H9 (cell line): ENCODE measurements around the gene FNDC3B. TPM values are rescaled to one million over a fixed set of nuclear protein-coding genes. Genes with fewer than 3 reads are reported as not detected.

Experiments used
- DNase-seq: peaks from one replicate; pipeline ENCODE4 v3.0.0-alpha.2; 2017
- H2AFZ ChIP-seq: one replicate; pipeline ENCODE4 v1.6.1; 2013; ENCODE audit warnings: mild to moderate bottlenecking, low read length, control low read depth, moderate library complexity
- H2AK5ac ChIP-seq: 2 replicates; pipeline ENCODE4 v1.6.1; 2013; ENCODE audit warnings: low read length, control low read depth, mixed read lengths; ENCODE audit not compliant: insufficient read length
- H2BK120ac ChIP-seq: one replicate; pipeline ENCODE4 v1.6.1; 2013; ENCODE audit warnings: low read depth, mild to moderate bottlenecking, low read length, control low read depth, inconsistent platforms; ENCODE audit not compliant: poor library complexity, severe bottlenecking
- H2BK12ac ChIP-seq: 2 replicates; pipeline ENCODE4 v1.6.1; 2013; ENCODE audit warnings: low read length, control low read depth, mixed read lengths, low read depth; ENCODE audit not compliant: insufficient read length
- H2BK15ac ChIP-seq: 2 replicates; pipeline ENCODE4 v1.6.1; 2013; ENCODE audit warnings: low read depth, low read length, control low read depth
- H2BK20ac ChIP-seq: one replicate; pipeline ENCODE4 v1.6.1; 2013; ENCODE audit warnings: low read depth, mild to moderate bottlenecking, low read length, control low read depth, inconsistent platforms; ENCODE audit not compliant: poor library complexity, severe bottlenecking
- H2BK5ac ChIP-seq: 2 replicates; pipeline ENCODE4 v1.6.1; 2013; ENCODE audit warnings: low read length, control low read depth, mixed read lengths; ENCODE audit not compliant: insufficient read length
- H3K14ac ChIP-seq: 2 replicates; pipeline ENCODE4 v1.6.1; 2013; ENCODE audit warnings: low read length, control low read depth; ENCODE audit not compliant: insufficient read depth
- H3K18ac ChIP-seq: 2 replicates; pipeline ENCODE4 v1.6.1; 2013; ENCODE audit warnings: low read depth, mild to moderate bottlenecking, mixed read lengths, low read length, control low read depth; ENCODE audit not compliant: insufficient read length
- H3K23ac ChIP-seq: 2 replicates; pipeline ENCODE4 v1.6.1; 2013; ENCODE audit warnings: low read length, control low read depth, mixed read lengths, low read depth; ENCODE audit not compliant: insufficient read length
- H3K23me2 ChIP-seq: 2 replicates; pipeline ENCODE4 v1.6.1; 2013; ENCODE audit warnings: low read depth, mild to moderate bottlenecking, mixed read lengths, low read length, control low read depth; ENCODE audit not compliant: insufficient read length, poor library complexity, severe bottlenecking
- H3K27ac ChIP-seq: 2 replicates; pipeline ENCODE4 v1.5.1; 2013; ENCODE audit warnings: low read length, control low read depth, mixed read lengths, low read depth; ENCODE audit not compliant: insufficient read length
- H3K27me3 ChIP-seq: 2 replicates; pipeline ENCODE4 v1.6.1; 2013; ENCODE audit warnings: low read length, control low read depth, inconsistent platforms; ENCODE audit not compliant: insufficient read depth
- H3K4ac ChIP-seq: 2 replicates; pipeline ENCODE4 v1.6.1; 2013; ENCODE audit warnings: low read depth, mild to moderate bottlenecking, control low read depth, inconsistent platforms, low read length, moderate library complexity
- H3K4me1 ChIP-seq: 2 replicates; pipeline ENCODE4 v1.6.1; 2013; ENCODE audit warnings: low read length, control low read depth, inconsistent platforms; ENCODE audit not compliant: insufficient read depth
- H3K4me2 ChIP-seq: 2 replicates; pipeline ENCODE4 v1.6.1; 2013; ENCODE audit warnings: low read length, control low read depth, mixed read lengths; ENCODE audit not compliant: insufficient read length, insufficient read depth
- H3K56ac ChIP-seq: 2 replicates; pipeline ENCODE4 v1.6.1; 2013; ENCODE audit warnings: low read depth, mild to moderate bottlenecking, mixed read lengths, low read length, control low read depth; ENCODE audit not compliant: insufficient read length
- H3K79me1 ChIP-seq: 2 replicates; pipeline ENCODE4 v1.6.1; 2013; ENCODE audit warnings: low read depth, mild to moderate bottlenecking, moderate library complexity, low read length, control low read depth, inconsistent platforms; ENCODE audit not compliant: insufficient read depth, poor library complexity, severe bottlenecking
- H3K79me2 ChIP-seq: 2 replicates; pipeline ENCODE4 v1.6.1; 2013; ENCODE audit warnings: low read length, control low read depth, inconsistent platforms; ENCODE audit not compliant: insufficient read depth
- H3K9ac ChIP-seq: 2 replicates; pipeline ENCODE4 v1.6.1; 2013; ENCODE audit warnings: low read length, control low read depth, mixed read lengths; ENCODE audit not compliant: insufficient read length; ENCODE audit errors: extremely low read depth
- H3K9me3 ChIP-seq: one replicate; pipeline ENCODE4 v1.6.1; 2013; ENCODE audit warnings: low read depth, low read length, inconsistent platforms; ENCODE audit not compliant: control insufficient read depth
- H3T11ph ChIP-seq: one replicate; pipeline ENCODE4 v1.6.1; 2013; ENCODE audit warnings: mild to moderate bottlenecking, low read length, control low read depth, inconsistent platforms
- H4K20me1 ChIP-seq: one replicate; pipeline ENCODE4 v1.6.1; 2013; ENCODE audit not compliant: control insufficient read depth, insufficient read length, insufficient read depth
- H4K5ac ChIP-seq: 2 replicates; pipeline ENCODE4 v1.6.1; 2013; ENCODE audit warnings: low read depth, mild to moderate bottlenecking, mixed read lengths, low read length, control low read depth; ENCODE audit not compliant: insufficient read length
- H4K8ac ChIP-seq: replicated peaks from 2 replicates; pipeline ENCODE4 v1.6.1; 2013; ENCODE audit warnings: low read length, control low read depth, mixed read lengths, low read depth; ENCODE audit not compliant: insufficient read length
- H4K91ac ChIP-seq: 2 replicates; pipeline ENCODE4 v1.6.1; 2013; ENCODE audit warnings: low read depth, mild to moderate bottlenecking, moderate library complexity, mixed read lengths, low read length, control low read depth; ENCODE audit not compliant: insufficient read length
- H3K27ac Mint-ChIP-seq, 3 experiments: 2 replicates in 2 of 3; 3 replicates in 1 of 3; pipeline ENCODE4 v1.8.0; 2020 to 2021; ENCODE audit warnings: mixed read lengths in 3 of 3, mild to moderate bottlenecking in 1 of 3, moderate library complexity in 1 of 3
- H3K27me3 Mint-ChIP-seq: 2 replicates; pipeline ENCODE4 v1.8.0; 2021; ENCODE audit warnings: low read depth, mild to moderate bottlenecking, moderate library complexity, mixed read lengths
- H3K36me3 Mint-ChIP-seq, 3 experiments: 2 replicates in 2 of 3; 3 replicates in 1 of 3; pipeline ENCODE4 v1.8.0; 2020 to 2021; ENCODE audit warnings: low read depth in 3 of 3, mixed read lengths in 3 of 3; ENCODE audit not compliant: insufficient read depth in 1 of 3
- H3K4me1 Mint-ChIP-seq, 2 experiments: 2 replicates each; pipeline ENCODE4 v1.8.0; 2020; ENCODE audit warnings: mixed read lengths in 2 of 2
- H3K4me3 Mint-ChIP-seq, 2 experiments: 2 replicates in 1 of 2; 3 replicates in 1 of 2; pipeline ENCODE4 v1.8.0; 2020 to 2021; ENCODE audit warnings: mild to moderate bottlenecking in 2 of 2, mixed read lengths in 2 of 2, moderate library complexity in 1 of 2
- H3K9me3 Mint-ChIP-seq, 2 experiments: 2 replicates in 1 of 2; 3 replicates in 1 of 2; pipeline ENCODE4 v1.8.0; 2020; ENCODE audit warnings: mild to moderate bottlenecking in 2 of 2, mixed read lengths in 2 of 2, moderate library complexity in 1 of 2
- WGBS: extraction: QIAGEN DNeasy Blood & Tissue Kit; methylation state at CpG from one replicate; pipeline ENCODE4 v1.1.7; 2013; ENCODE audit warnings: missing lambda C conversion rate, low lambda C conversion rate, mixed read lengths; ENCODE audit not compliant: insufficient read length; ENCODE audit errors: extremely low coverage; 5-methylcytosine and 5-hydroxymethylcytosine counted together
- total RNA-seq: library from RNA; stranded (reverse); gene quantifications from 2 replicates; pipeline ENCODE4 v1.2.1, GENCODE V29; 2021
- TF ChIP-seq, protein P1 (sequence below): fragments of 200-600 bp; sonication (generic); conservative IDR thresholded peaks from 3 replicates; pipeline ENCODE4 v1.8.0; 2021; ENCODE audit warnings: antibody characterized with exemption, mild to moderate bottlenecking

The FNDC3B gene
- total RNA-seq, 1 experiment from 2014 or later: 43.8 TPM

DNA sequence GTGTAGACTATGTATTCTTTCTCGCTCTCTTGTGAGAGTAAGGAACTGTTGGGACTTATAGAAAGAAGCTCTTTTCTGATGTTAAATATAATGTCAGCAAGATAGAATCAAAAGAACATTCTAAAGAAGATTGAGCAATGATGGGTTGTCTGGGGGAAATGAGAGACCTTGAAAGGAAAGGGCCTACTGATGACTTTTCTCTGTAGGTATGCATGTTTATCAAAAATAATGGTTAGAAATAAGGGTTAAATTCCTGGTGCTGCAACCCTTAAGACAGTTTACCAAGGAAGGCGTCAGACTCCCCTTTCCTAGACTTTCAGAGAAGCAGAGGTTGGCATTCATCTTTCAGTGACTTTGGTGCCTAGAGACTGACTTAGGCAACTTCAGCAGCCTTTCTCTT is 339.1 kb downstream of the FNDC3B start:
- H2BK5ac ChIP-seq: no peak overlapping the region
- no peak overlapping the region for H2AK5ac ChIP-seq
- DNase-seq: no peak
- no peak overlapping the region for H2AFZ ChIP-seq
- no peak overlapping the region for H2BK15ac ChIP-seq
- peaks cover 9 to 14% of the 10 kb centered on the region in 2 experiments for H3K4me1 Mint-ChIP-seq
- no peak overlapping the region for H3K4me3 Mint-ChIP-seq
- no peak overlapping the region for H2BK12ac ChIP-seq
- peaks cover 17 to 30% of the 10 kb centered on the region in 2 experiments; a peak in 4 of 5 replicates for H3K9me3 Mint-ChIP-seq
- H3K27ac ChIP-seq: no peak overlapping the region
- no peaks in the 10 kb centered on the region for H4K20me1 ChIP-seq
- no peaks in the 10 kb centered on the region for H3K27me3 ChIP-seq
- H3K23me2 ChIP-seq: no peaks in the 10 kb centered on the region
- no peak overlapping the region for H3K23ac ChIP-seq
- H3K4me1 ChIP-seq: peaks cover 2% of the 10 kb centered on the region; the same call in 1 of the 2 replicates
- no peaks in the 10 kb centered on the region for H3K9me3 ChIP-seq
- no peak overlapping the region for H4K91ac ChIP-seq
- H3K56ac ChIP-seq: no peak overlapping the region
- H4K5ac ChIP-seq: no peak overlapping the region
- H3K79me1 ChIP-seq: no peaks in the 10 kb centered on the region
- H3K4me2 ChIP-seq: no peak overlapping the region
- no peak overlapping the region for H3K4ac ChIP-seq
- no peak overlapping the region for H2BK20ac ChIP-seq
- no peak overlapping the region for H3K14ac ChIP-seq
- no peak overlapping the region for H3K9ac ChIP-seq
- H3K36me3 Mint-ChIP-seq: peaks cover 57 to 66% (median 63%) of the 10 kb centered on the region in 3 experiments
- H4K8ac ChIP-seq: no peak overlapping the region
- WGBS: no CpG with 5 or more reads among the region's 2 CpGs
- H3T11ph ChIP-seq: no peak overlapping the region
- no peak overlapping the region for H2BK120ac ChIP-seq
- no peak overlapping the region for H3K27ac Mint-ChIP-seq
- TF ChIP-seq, protein P1, sequence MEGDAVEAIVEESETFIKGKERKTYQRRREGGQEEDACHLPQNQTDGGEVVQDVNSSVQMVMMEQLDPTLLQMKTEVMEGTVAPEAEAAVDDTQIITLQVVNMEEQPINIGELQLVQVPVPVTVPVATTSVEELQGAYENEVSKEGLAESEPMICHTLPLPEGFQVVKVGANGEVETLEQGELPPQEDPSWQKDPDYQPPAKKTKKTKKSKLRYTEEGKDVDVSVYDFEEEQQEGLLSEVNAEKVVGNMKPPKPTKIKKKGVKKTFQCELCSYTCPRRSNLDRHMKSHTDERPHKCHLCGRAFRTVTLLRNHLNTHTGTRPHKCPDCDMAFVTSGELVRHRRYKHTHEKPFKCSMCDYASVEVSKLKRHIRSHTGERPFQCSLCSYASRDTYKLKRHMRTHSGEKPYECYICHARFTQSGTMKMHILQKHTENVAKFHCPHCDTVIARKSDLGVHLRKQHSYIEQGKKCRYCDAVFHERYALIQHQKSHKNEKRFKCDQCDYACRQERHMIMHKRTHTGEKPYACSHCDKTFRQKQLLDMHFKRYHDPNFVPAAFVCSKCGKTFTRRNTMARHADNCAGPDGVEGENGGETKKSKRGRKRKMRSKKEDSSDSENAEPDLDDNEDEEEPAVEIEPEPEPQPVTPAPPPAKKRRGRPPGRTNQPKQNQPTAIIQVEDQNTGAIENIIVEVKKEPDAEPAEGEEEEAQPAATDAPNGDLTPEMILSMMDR: no peak
- H3K79me2 ChIP-seq: no peaks in the 10 kb centered on the region
- no peak overlapping the region for H3K18ac ChIP-seq
- H3K27me3 Mint-ChIP-seq: no peaks in the 10 kb centered on the region
